ENCODE measurements around the gene BRD3OS.
"Not testable (repeated sequence)": the region's sequence is repeated elsewhere in the genome, so short reads cannot be mapped to it uniquely, and the experiment has no call there.

BRD3OS gene

DNA sequence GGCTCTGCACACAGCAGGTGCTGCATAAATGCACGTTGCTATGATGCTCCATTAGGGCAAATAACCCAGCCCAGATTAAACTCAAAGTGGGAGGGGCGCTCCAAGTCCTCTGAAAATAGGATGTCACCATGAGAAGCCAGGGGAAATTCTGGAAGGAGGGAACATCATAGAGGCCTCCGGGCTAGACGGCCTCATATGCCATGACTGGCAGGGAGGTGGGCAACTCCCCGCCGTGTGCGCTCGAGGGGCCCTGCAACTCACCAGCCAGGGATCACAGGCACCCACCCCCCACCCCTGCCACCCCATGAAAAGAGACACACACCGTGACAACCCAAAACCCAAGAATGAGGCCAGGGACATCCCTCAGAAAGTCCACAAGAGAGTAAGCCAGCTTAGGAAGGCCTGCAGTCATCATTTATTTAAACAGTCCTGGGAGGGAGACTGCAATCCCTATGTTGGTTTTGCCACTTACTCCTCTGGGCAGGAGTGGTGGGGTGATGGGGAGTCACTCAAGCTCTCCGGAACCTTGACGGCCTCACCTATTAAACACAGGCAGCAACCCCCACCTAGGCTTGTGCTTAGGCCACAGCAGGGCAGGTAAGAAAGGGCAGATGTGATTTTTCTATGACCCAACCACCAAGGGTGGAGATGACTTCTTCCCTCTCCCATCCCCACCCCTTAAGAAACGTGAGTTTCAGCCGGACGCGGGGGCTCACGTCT is 37.2 kb upstream of the BRD3OS start:
- DNase-seq (ENCODE audit: extremely low read depth in 1 of 2, low read depth in 1 of 2) = no peak

GRCh38 chr9:133988771-133989170 is 36.5 kb upstream of the BRD3OS start:
- DNase-seq (ENCODE audit: extremely low read depth in 1 of 2, low read depth in 1 of 2) = not testable (repeated sequence)

GRCh38 chr9:133989625-133990365 is 35.5 kb upstream of the BRD3OS start:
- no peak for DNase-seq (ENCODE audit: extremely low read depth in 1 of 2, low read depth in 1 of 2)

DNA sequence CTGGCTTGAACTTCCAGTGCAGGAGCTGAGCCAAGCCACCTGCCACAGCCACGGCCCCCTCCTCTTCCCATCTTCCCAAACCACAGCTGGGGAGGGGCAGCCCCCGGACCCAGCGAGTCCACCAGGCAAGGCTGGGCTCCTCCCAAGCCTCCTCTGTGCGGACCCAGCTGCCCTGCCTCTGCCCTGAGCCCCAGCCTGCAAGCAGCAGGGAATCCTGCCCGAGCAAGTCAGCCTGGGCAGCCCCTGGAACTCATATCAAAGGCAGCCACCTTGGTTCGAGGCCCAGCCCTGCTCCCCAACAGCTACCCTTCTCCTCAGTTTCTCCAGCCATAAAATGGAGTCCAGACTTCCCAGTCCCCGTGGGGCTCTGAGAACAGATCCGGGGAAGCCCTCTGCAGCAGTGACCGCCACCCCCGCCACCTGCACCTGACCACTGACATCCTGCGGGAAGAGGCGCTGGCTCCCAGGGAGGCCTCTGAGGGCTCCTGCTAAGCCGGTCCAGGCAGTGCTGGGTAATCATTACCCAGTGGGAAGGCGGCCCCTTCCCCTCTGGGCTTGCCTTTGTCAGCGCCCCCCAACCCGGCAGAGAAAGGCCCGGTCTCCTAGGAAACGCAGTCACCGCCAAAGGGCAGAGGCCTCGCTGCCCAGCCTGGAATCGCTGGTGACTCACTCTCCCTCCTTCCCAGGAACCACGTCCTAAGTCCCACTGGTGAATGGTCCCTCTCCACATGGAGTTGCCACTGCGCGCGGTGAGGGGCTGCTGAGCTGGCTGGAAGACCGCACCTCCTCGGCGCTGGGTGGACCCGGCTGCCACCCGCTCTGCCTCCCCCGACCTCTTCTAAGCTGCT is 34.7 kb upstream of the BRD3OS start:
- DNase-seq (ENCODE audit: extremely low read depth in 1 of 2, low read depth in 1 of 2) = no peak

DNA sequence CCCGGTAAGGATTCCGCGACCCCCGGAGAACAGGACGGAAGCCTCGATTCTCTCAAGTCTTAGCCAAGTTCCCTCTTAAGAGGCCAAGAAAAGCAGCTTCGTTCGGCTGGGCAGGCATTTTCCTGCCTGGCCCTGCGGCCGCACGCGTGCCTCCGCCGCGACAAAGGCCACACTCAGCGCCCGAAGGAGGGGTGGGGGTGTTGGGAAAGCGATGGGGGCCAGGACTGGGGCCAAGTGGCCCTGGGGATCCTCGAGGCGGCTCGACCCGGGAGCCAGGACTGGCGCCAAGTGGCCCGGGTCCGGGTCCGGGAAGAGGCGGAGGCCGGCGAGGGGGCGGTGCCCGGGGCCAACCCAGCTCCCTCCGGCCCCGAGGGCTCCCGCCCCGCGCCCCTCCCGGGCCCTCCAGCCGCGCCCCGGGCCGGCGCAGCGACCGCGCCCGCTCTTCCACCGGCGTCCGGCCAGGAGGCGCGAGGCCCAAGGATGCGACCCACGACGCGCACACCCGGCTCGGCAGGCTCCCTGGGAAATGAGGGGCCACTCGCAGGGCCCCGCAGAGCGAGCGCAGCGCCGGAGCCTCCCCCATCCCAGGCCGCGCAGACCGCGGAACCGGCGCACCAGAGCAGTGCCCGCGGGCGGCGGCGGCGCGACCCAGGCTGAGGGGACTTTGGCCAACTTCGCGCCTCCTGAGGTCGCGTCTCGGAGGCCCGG is 33.9 kb upstream of the BRD3OS start:
- no peak for DNase-seq (ENCODE audit: extremely low read depth in 1 of 2, low read depth in 1 of 2)

DNA sequence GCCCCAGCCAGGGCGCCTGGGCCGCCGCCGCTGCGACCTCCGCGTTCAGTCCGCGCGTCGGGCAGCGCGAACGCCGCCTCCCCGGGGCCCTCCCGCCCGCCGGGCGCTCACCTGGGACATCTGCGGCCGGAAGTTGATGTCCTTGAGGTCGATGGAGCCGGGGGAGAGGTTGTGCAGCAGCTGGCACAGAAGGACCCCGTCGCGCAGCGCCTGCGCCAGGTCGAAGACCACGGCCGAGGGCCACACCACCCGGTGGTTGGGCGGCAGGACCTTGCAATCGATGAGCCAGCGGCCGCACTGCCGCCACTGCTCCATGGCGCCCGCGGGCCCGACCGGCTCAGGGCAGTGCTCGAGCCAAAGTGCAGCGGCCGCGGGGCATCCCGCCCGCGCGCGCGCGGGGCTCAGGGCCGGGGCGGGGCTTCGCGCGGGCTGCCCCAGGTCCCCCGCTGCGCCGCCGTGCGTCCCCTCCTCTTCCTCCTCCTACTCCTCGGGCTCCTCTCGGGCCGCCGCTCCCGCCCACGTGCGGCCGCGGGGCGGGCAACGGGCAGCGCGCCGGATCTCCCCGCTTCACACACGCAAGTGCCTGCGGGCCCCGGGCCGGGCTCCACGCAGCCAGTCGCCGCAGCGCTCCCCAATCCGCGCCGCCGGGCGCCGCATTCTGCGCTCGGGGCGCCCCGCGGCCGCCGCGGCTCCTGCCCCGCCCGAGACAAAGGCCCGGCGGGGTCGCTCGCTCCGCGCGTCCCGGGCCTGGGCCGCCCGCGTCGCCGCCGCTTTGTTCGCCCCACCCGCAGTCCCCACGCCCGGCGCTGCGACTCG is 33.1 kb upstream of the BRD3OS start, which contains the start of gene VAV2:
Gene VAV2, minus strand, starts transcription at position 361 of the 816 bp plus-strand sequence. Its CDS starts 46 bp downstream, at position 315.
- peak in 1 of 2 donors; percentile 30 for DNase-seq (ENCODE audit: extremely low read depth in 1 of 2, low read depth in 1 of 2)

GRCh38 chr9:133992780-133993634 is 32.3 kb upstream of the BRD3OS start:
- peak; percentile 49 to 57 for DNase-seq (ENCODE audit: extremely low read depth in 1 of 2, low read depth in 1 of 2)

DNA sequence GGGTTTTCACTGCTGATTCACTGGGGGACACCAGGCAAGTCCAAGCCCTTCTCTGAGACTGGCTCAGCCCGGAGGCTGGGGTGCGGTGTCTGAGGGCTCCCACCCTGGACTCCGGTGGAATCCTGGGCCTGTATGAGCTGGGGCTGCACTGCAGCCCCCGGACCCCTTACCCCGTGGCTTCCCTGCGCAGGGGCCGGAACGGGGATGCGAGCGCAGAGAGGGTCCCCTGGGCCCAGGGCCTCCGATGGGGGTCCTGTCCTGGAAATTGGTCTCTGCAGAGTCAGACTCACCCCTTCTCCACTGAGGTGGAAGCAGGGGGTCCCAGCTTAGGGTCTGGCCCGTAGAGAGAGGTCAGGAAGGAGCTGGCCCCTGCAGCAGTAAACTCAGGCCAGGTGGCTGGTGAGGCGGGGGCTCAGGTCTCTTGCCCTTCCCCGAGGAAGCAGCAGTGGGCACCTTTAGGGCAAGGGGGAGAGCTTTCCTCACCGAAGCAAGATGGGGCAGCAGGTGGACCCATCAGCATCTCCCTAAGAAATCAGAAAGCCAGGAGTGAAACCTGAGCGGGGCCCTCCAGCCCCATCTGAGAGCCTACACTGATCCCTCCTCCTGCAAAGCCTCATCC is 31.5 kb upstream of the BRD3OS start:
- no peak for DNase-seq (ENCODE audit: extremely low read depth in 1 of 2, low read depth in 1 of 2)

GRCh38 chr9:133994353-133995011 is 30.8 kb upstream of the BRD3OS start:
- DNase-seq (ENCODE audit: extremely low read depth in 1 of 2, low read depth in 1 of 2) = peak; percentile 46 to 53

- DNase-seq (ENCODE audit: extremely low read depth in 1 of 2, low read depth in 1 of 2) = no peak
These were observed 30.0 kb upstream of the BRD3OS start for GRCh38 chr9:133995012-133995896.

DNA sequence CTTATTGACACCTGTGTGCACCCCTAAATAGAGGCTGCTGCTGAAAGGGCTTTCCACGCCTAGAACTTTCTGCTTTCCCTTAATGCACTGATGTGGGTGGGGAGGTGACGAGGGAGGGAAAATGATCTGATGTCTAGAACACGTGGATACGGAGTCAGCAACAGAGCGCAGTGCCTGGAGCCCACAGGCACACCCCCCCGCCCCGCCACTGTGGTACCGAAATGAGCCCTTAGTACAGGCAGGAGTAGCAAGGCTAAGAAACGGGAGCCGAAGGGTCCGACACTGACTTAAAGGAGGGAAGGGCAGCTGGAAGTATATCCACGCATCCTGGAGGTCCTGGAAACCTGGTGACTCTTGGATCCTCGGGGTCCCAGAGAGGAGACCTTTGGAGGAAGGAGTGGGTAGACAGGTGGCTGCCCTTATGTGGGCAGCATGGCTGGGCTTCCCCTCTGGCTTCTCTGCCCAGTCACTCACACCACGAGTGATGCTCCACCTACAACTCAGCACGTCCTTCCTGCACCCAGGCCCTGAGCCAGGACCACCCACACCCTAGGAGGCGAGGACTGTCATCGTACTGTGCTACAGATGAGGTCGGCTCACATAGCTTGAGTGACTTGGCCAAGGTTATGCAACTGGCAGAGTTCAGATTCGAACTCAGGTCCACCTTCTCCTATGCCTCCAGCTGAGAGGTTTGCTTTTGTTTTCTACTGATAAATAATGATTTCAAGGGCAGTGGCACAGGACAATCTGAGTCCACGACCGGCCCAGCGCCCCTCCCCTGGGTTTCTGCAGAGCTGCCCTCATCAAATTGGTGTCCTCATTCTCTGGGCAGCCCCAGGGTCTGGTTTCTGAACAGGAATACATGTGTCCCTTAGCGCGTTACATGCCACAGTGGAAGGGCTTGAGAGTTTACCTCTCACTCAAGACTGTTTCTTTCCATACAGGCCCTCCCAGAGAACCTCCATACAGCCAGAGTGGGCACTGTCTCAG is 28.5 kb upstream of the BRD3OS start:
- no peak for DNase-seq (ENCODE audit: extremely low read depth in 1 of 2, low read depth in 1 of 2)

DNA sequence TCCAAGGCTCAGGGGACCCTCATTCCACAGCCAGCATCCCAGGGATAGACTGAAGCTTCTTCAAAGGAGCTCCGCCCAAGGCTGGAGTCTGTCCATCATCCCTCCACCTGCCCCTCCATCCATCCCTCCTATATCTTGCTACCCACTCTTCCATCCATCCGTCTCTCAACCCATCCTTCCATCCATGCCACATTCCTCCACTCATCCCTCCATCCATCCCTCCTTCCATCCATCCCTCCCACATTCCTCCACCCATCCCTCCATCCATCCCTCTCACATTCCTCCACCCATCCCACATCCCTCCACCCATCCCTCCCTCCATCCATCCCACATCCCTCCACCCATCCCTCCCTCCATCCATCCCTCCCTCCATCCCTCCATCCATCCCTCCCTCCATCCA is 27.7 kb upstream of the BRD3OS start:
- DNase-seq (ENCODE audit: extremely low read depth in 1 of 2, low read depth in 1 of 2) = no peak

- DNase-seq (ENCODE audit: extremely low read depth in 1 of 2, low read depth in 1 of 2) = no peak
These were observed 26.2 kb upstream of the BRD3OS start for GRCh38 chr9:133998915-133999595.

GRCh38 chr9:133999851-134000265 is 25.4 kb upstream of the BRD3OS start:
- no peak for DNase-seq (ENCODE audit: extremely low read depth in 1 of 2, low read depth in 1 of 2)

DNA sequence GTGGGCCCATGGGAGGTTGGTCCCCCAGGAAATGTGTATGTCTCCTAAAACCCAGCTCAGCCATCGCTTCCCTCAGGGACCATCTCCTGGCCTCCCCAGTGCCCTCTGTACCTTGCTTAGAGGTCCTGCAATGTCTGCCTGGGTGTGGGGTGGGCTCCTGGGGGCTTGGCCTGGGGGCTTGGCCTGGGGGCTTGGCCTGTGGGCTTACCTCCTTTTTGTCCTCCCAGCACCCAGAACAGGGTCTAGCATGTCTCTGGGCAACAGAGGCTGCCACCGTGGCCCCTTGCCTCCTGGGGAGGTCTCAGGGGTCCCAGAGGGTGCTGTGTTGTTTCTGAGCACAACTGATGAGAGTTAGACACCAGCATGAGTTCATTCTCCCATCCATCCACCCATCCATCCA is 22.5 kb upstream of the BRD3OS start:
- no peak for DNase-seq (ENCODE audit: extremely low read depth in 1 of 2, low read depth in 1 of 2)
